Gastroesophageal sphincter (tissue), 4 donors: ENCODE data around the gene AKT3. TPM values are rescaled to one million over a fixed set of nuclear protein-coding genes. Genes with fewer than 3 reads are reported as not detected.
"Not testable (repeated sequence)": the region's sequence is repeated elsewhere in the genome, so short reads cannot be mapped to it uniquely, and the experiment has no call there.

Experiments used
- ATAC-seq: fragments of 150-250 bp; one replicate; pipeline ENCODE4 v1.9.1; 2016; ENCODE audit warnings: mild to moderate bottlenecking, moderate library complexity
- H3K27ac ChIP-seq, 4 donors: fragments of 200-600 bp; sonication (generic) in 3 of 4; 1 replicate in 3 of 4; 2 replicates in 1 of 4; pipeline ENCODE4 v1.5.1; 2016 to 2019
- H3K27me3 ChIP-seq: fragments of 200-600 bp; sonication (generic); one replicate; pipeline ENCODE4 v1.5.1; 2019
- H3K36me3 ChIP-seq, 2 donors: fragments of 200-600 bp; sonication (generic); one replicate each; pipeline ENCODE4 v1.5.1; 2019; ENCODE audit warnings: control low read depth in 1 of 2
- H3K4me1 ChIP-seq, 3 donors: fragments of 200-600 bp; sonication (generic); 1 replicate in 2 of 3; 2 replicates in 1 of 3; pipeline ENCODE4 v1.5.1; 2016 to 2019; ENCODE audit warnings: control low read depth in 2 of 3
- H3K4me3 ChIP-seq, 2 donors: fragments of 200-600 bp; sonication (generic); one replicate each; pipeline ENCODE4 v1.5.1; 2019; ENCODE audit warnings: mild to moderate bottlenecking in 1 of 2, moderate library complexity in 1 of 2
- H3K9me3 ChIP-seq, 3 donors: fragments of 200-600 bp; sonication (generic); one replicate each; pipeline ENCODE4 v1.5.1; 2017 to 2019; ENCODE audit warnings: control low read depth in 2 of 3
- CTCF ChIP-seq, 4 experiments: fragments of 200-600 bp in 2 of 4; fragments of 450-650 bp in 2 of 4; sonication (generic) in 1 of 4; IDR thresholded peaks; one replicate each; pipeline ENCODE4 v1.5.1; 2017 to 2019; ENCODE audit warnings: antibody characterized with exemption in 4 of 4, mild to moderate bottlenecking in 2 of 4, moderate library complexity in 2 of 4
- EP300 ChIP-seq: sonication (generic); formaldehyde crosslinking; IDR thresholded peaks from one replicate; pipeline ENCODE4 v1.6.1; 2017; ENCODE audit warnings: antibody characterized with exemption, mild to moderate bottlenecking
- POLR2A ChIP-seq, 2 donors: fragments of 450-650 bp; IDR thresholded peaks; one replicate each; pipeline ENCODE4 v1.6.1; 2017; ENCODE audit warnings: antibody characterized with exemption in 2 of 2, mild to moderate bottlenecking in 2 of 2, moderate library complexity in 1 of 2
- POLR2AphosphoS5 ChIP-seq: sonication (generic); formaldehyde crosslinking; IDR thresholded peaks from one replicate; pipeline ENCODE4 v1.6.1; 2017; ENCODE audit warnings: antibody characterized with exemption
- WGBS, 2 donors: methylation state at CpG; one replicate each; pipeline ENCODE4 v1.1.5; 2018; ENCODE audit warnings: low coverage in 1 of 2; 5-methylcytosine and 5-hydroxymethylcytosine counted together
- total RNA-seq, 4 donors: library from RNA; depleted of rRNA; stranded (reverse); fragments of >200 nt; gene quantifications; one replicate each; pipeline ENCODE4 v1.1.0, GENCODE V29; 2016

AKT3 gene
- total RNA-seq, 4 donors from 2014 or later = 72.8 to 102 (median 89.3) TPM

- ATAC-seq = no peak
These were observed 66.3 kb downstream of the AKT3 start for GRCh38 chr1:243783714-243784113.

GRCh38 chr1:243772361-243773050, 77.5 kb downstream of the AKT3 start:
- not testable (repeated sequence) for ATAC-seq, H3K9me3 ChIP-seq, H3K4me3 ChIP-seq, H3K27ac ChIP-seq, H3K27me3 ChIP-seq, H3K4me1 ChIP-seq, H3K36me3 ChIP-seq
- WGBS, 2 donors = 96 to 100% methylated on average over 1 to 3 of the region's 4 CpGs

More at GRCh38 chr1:243783714-243784113, 66.3 kb downstream of the AKT3 start:
- H3K27ac ChIP-seq = no peak overlapping the region
- no peaks in the 10 kb centered on the region for H3K9me3 ChIP-seq
- no peak for TF ChIP-seq POLR2AphosphoS5
- H3K4me3 ChIP-seq = no peak overlapping the region
- 63 to 71% methylated on average over 2 of the region's 2 CpGs for WGBS, 2 donors
- no peaks in the 10 kb centered on the region for H3K36me3 ChIP-seq
- peaks cover 0 to 27% (median 3%) of the 10 kb centered on the region in 3 donors for H3K4me1 ChIP-seq
- no peaks in the 10 kb centered on the region for H3K27me3 ChIP-seq

GRCh38 chr1:243770860-243771259, 79.2 kb downstream of the AKT3 start:
- TF ChIP-seq POLR2A (IDR thresholded peaks at IDR 0.05) (no peak), CTCF (IDR thresholded peaks at IDR 0.05) (no peak), POLR2AphosphoS5 (no peak), EP300 (no peak)
- Histone ChIP-seq H3K9me3 (no peaks in the 10 kb centered on the region), H3K27me3 (no peaks in the 10 kb centered on the region), H3K4me1 (peaks cover 0 to 14% (median 3%) of the 10 kb centered on the region in 3 donors), H3K27ac (no peak overlapping the region), H3K36me3 (no peaks in the 10 kb centered on the region), H3K4me3 (no peak overlapping the region)
- ATAC-seq = no peak
- WGBS, 2 donors = 73 to 78% methylated on average over 1 of the region's 1 CpG

- WGBS, 2 donors = 58 to 62% methylated on average over 2 of the region's 2 CpGs
- Histone ChIP-seq H3K27me3 (no peaks in the 10 kb centered on the region), H3K9me3 (no peaks in the 10 kb centered on the region), H3K4me1 (peaks cover 0 to 22% (median 3%) of the 10 kb centered on the region in 3 donors), H3K4me3 (no peak overlapping the region), H3K27ac (no peak overlapping the region), H3K36me3 (no peaks in the 10 kb centered on the region)
- TF ChIP-seq EP300 (no peak), POLR2AphosphoS5 (no peak), POLR2A (IDR thresholded peaks at IDR 0.05) (no peak), CTCF (IDR thresholded peaks at IDR 0.05) (no peak)
- ATAC-seq = no peak
These were observed 84.4 kb downstream of the AKT3 start for GRCh38 chr1:243765676-243766075.

- Histone ChIP-seq H3K27ac (no peak overlapping the region), H3K4me3 (no peak overlapping the region), H3K9me3 (no peaks in the 10 kb centered on the region), H3K36me3 (no peaks in the 10 kb centered on the region), H3K4me1 (peaks cover 0 to 32% (median 3%) of the 10 kb centered on the region in 3 donors), H3K27me3 (no peaks in the 10 kb centered on the region)
- 74 to 82% methylated on average over 5 of the region's 5 CpGs for WGBS, 2 donors
- no peak for ATAC-seq
- TF ChIP-seq CTCF (IDR thresholded peaks at IDR 0.05) (no peak), POLR2A (IDR thresholded peaks at IDR 0.05) (no peak), EP300 (no peak), POLR2AphosphoS5 (no peak)
These were observed 86.2 kb downstream of the AKT3 start for GRCh38 chr1:243763806-243764205.

- Histone ChIP-seq H3K27me3 (no peaks in the 10 kb centered on the region), H3K9me3 (no peaks in the 10 kb centered on the region), H3K27ac (no peak overlapping the region), H3K36me3 (no peaks in the 10 kb centered on the region), H3K4me1 (peaks cover 0 to 25% (median 0%) of the 10 kb centered on the region in 3 donors), H3K4me3 (no peak overlapping the region)
- ATAC-seq = no peak
- no peak for TF ChIP-seq EP300
- TF ChIP-seq CTCF (IDR thresholded peaks at IDR 0.05) = no peak
- TF ChIP-seq POLR2A (IDR thresholded peaks at IDR 0.05) = no peak
- TF ChIP-seq POLR2AphosphoS5 = no peak
- WGBS, 2 donors = 100% methylated on average over 1 of the region's 8 CpGs; no CpG with 5 or more reads in 1 of the 2 donors
These were observed 91.4 kb downstream of the AKT3 start for GRCh38 chr1:243758647-243759046.
